COR-L47 (cell line): ENCODE results near the gene MAPK12.

Experiments used
- DNase-seq: peaks from one replicate; lab custom pipeline; 2025; lab: John Stamatoyannopoulos, UW

Gene MAPK12

GRCh38 chr22:50299785-50300619 is 38.5 kb upstream of the MAPK12 start:
- peak; percentile 13 for DNase-seq

GRCh38 chr22:50298937-50299784 is 37.7 kb upstream of the MAPK12 start:
- DNase-seq, result peak; percentile 10

- DNase-seq, result no peak
Observed at GRCh38 chr22:50298266-50298637, 36.8 kb upstream of the MAPK12 start.

- DNase-seq, result no peak
Observed at GRCh38 chr22:50297510-50298265, 36.2 kb upstream of the MAPK12 start.

- no peak for DNase-seq
Observed at GRCh38 chr22:50296658-50297490, 35.4 kb upstream of the MAPK12 start.

- no peak for DNase-seq
Observed at GRCh38 chr22:50294319-50294656, 32.8 kb upstream of the MAPK12 start.

- DNase-seq, result no peak
Observed at GRCh38 chr22:50293441-50294318, 32.2 kb upstream of the MAPK12 start.

- no peak for DNase-seq
Observed at GRCh38 chr22:50292643-50293440, 31.4 kb upstream of the MAPK12 start.

GRCh38 chr22:50289942-50290630 is 28.6 kb upstream of the MAPK12 start:
- no peak for DNase-seq

- no peak for DNase-seq
Observed at GRCh38 chr22:50289151-50289941, 27.9 kb upstream of the MAPK12 start.

GRCh38 chr22:50287731-50288130 is 26.2 kb upstream of the MAPK12 start:
- no peak for DNase-seq

GRCh38 chr22:50286701-50287318 is 25.3 kb upstream of the MAPK12 start:
- DNase-seq, result no peak

GRCh38 chr22:50286275-50286674 is 24.8 kb upstream of the MAPK12 start:
- no peak for DNase-seq

- no peak for DNase-seq
Observed at GRCh38 chr22:50285568-50286229, 24.2 kb upstream of the MAPK12 start.

- DNase-seq, result no peak
Observed at GRCh38 chr22:50284479-50284878, 23.0 kb upstream of the MAPK12 start.

- no peak for DNase-seq
Observed at GRCh38 chr22:50283821-50284220, 22.3 kb upstream of the MAPK12 start.
